CD4-positive, alpha-beta T cell treated with Interleukin-6 for 4 hours (primary cell): Measurements from ENCODE around the gene OR51B2.
"Not testable (repeated sequence)": the region's sequence is repeated elsewhere in the genome, so short reads cannot be mapped to it uniquely, and the experiment has no call there.

Experiments used
- DNase-seq: peaks from one replicate; pipeline ENCODE4 v3.0.0-alpha.2; 2020; ENCODE audit warnings: mixed read lengths

The OR51B2 gene, protein sequence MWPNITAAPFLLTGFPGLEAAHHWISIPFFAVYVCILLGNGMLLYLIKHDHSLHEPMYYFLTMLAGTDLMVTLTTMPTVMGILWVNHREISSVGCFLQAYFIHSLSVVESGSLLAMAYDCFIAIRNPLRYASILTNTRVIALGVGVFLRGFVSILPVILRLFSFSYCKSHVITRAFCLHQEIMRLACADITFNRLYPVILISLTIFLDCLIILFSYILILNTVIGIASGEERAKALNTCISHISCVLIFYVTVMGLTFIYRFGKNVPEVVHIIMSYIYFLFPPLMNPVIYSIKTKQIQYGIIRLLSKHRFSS

DNA sequence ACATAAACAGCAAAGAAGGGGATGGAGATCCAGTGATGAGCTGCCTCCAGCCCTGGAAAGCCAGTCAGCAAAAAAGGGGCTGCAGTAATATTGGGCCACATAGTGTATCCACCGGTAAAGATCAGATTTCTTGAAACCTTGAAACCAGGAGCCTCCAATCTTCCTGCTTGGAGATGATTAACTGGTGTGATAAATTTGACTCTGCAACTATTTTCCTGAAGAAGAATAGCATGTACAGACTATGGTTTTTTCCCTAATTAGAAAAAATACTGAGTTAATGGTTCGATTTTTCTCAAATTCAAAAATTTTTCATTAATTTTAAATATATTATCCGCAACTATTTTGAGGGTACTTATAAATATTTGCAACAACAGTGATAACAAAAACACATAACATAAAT lies at the start of gene OR51B2:
TSS of gene OR51B2 (minus strand) at position 101 of the 400 bp plus-strand sequence. CDS start at position 101, 0 bp downstream.
- DNase-seq = no peak

DNA sequence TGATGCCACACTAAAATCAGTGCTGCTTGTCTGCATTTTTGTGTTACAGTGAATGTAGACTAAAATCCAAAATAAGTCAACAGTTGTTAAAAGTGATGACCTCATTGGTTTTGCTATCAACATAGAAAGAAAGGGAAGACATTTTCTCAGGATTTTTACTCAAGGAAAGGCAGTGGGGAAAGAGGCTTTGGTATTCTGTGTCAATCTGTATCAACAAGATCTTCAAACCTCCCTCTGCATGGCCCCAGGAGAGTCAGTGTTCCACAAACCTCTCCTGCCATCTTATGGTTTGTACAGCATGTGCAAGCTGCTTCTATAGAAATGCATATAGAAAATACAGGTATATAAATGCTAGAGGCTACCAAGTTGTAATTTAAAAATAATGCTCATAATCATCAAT lies 45.7 kb upstream of the OR51B2 start:
- DNase-seq = no peak

DNA sequence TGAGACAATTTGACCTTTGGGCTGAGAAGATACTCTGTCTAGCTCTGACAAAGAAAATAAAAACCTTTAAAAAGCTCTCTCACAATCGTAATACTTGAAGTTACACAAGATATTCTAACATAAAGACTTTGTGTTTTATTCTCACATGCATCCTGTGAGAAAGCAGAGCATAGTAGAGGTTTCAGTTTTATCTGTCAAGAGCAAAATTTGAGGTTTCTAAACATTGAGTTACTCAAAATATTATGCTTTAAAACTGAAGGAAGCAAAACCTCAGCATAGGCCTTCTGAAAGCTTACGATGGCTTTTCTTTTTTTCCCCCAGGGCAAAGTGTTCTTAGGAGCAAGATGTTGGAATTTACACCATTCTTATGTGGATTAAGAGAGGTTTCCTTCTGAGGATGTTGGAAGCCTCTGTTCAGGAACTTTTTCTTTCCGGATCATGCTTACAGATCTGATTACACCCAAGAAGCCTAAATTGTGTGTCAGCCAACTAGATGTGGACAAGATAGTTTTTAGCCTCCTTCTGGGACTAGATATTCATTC lies 44.5 kb upstream of the OR51B2 start:
- no peak for DNase-seq

DNA sequence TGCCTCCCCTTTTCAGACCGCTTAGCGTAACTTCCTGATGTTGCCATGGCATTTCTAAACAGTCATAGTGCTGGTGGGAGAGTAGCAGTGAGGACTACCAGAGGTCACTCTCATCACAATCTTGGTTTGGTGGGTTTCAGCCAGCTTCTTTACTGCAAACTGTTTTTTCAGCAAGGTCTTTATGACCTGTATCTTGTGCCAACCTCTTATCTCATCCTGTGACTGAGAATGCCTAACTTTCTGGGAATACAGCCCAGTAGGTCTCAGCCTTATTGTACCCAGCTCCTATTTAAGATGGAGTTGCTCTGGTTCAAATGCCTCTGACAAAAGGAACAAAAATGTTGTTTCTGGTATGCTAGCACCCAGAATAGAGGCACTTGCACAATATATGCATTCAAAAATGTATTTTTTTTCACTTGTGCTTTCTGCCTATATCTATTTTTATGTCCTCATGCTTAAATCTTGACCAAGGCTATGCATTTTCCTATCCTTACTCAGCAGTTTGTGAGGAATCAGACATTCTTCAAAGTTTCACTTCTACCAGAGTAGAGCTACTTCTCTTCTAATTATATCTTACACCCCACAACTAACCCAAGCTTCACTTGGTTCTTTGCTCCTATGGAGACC lies 43.5 kb upstream of the OR51B2 start:
- no peak for DNase-seq

DNA sequence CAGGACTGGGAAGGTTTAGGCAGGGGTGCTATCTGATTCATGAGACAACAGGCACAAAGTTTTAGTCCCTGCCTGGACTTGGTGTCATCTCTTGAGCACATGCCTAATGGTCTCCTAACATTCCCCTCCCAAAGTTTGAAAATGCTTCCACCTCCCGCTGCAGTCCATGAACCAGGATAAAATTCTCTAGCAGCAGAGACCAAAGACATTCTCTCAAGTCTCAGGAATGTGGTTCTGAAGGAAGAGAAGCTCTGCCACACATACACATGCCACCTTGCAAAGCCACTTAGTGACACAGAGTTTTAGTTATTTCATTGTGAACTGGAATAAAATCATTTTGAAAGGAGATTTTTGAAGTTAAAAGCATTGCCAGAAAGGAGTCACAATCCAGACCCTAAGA lies 42.8 kb upstream of the OR51B2 start:
- no peak for DNase-seq

DNA sequence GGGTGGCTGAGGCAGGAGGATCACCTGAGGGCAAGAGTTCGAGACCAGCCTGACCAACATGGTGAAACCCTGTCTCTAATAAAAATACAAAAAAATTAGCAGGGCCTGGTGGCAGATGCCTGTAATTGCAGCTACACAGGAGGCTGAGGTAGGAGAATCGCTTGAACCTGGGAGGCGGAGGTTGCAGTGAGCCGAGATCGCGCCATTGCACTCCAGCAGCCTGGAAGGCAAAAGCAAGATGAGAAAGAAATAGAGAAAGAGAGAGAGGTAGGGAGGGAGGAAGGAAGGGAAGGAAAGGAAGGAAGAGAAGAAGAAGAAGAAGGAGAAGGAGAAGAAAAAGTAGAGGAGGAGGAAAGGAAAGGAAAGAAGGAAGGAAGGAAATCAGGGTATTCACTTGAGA lies 42.3 kb upstream of the OR51B2 start:
- DNase-seq = not testable (repeated sequence)

DNA sequence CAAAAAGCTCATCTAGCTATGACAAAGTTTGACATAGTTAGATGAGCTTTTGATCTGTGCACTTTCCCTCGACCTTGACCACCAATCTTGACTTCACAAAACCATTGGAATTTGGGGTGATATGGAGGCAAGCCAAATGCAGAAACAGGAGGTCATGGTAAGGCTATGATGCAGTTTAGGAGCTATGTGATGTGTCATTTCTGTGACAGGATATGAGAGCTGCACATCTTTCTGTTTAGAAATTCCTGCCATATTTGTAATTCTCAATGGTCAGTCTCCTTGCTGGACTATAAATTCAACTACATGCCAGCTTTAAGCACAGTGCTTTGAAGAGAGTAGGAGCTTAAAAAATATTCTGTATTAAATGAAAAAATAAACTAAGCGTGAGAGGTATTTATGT lies 40.1 kb upstream of the OR51B2 start:
- no peak for DNase-seq

DNA sequence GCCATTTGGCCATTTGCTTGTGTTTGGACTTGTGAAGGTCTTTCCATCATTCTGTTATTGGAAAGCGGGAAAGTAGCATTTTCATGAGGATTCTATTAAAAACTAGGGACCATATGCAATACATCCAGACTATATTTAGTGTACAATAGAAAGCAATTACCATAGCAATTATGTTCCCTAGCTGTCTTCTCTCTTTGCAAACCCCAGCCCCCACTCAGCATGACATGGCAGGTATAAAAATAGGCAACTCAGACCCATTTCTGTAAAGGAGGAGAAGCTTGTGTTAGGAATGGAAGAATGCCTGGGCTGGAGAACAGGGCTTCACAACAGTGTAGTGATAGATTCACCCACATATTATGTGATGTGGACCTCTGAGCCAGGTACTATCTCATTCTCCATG lies 39.6 kb upstream of the OR51B2 start:
- no peak for DNase-seq

DNA sequence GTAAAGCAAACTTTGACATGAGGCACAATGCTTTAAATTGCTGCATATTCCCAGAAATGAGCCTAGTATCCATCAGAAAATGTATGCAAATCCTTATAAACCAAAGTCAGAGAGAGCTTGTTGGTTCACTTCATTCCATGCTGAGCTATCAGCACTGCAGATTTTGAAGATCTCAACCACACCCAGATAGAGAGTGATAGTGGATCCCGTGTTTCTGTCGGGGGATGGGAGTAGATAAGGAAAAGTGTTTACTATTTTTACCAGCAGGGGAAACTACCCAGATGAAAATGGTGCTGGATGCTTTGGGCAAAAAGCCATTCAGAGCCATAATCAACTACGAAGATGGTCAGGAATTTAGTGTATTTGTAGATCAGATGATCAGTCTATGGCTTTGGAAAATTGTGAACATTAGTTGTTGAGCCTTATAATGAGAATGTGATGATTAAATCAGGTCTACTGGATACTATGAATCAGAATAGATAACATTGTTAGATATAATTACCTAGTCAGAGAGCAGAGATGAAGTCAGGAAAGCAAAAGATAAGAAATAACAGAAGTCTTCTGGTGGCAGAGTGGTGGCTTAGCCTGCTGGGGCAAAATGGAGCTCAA lies 38.0 kb upstream of the OR51B2 start:
- no peak for DNase-seq

DNA sequence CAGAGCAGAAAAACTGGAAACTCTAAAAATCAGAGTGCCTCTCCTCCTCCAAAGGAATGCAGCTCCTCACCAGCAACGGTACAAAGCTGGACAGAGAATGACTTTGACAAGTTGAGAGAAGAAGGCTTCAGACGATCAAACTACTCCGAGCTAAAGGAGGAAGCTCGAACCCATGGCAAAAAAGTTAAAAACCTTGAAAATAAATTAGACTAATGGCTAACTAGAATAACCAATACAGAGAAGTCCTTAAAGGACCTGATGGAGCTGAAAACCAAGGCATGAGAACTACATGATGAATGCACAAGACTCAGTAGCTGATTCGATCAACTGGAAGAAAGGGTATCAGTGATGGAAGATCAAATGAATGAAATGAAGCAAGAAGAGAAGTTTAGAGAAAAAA lies 31.9 kb upstream of the OR51B2 start:
- DNase-seq = not testable (repeated sequence)

DNA sequence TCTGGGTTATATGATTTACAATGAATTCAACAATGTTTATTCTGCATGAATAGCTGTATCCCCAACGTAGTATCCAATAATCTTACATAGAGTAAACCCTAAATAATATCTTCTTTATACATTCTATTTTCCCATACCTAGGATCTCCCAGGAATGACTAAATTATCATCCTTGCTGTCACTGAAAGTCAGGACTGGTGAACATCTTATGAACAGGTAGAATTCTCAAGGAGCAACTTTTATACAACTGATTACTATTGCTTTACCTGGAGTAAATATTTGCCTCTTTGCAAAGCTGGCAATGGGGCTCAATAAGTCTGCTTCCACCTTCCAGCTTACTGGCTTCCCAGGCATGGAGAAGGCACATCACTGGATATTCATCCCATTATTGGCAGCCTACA lies 27.1 kb upstream of the OR51B2 start, which contains the start of gene OR51B6:
TSS of gene OR51B6 (plus strand) at position 301 of the 400 bp plus-strand sequence. CDS start at position 301, 0 bp downstream.
- no peak for DNase-seq

DNA sequence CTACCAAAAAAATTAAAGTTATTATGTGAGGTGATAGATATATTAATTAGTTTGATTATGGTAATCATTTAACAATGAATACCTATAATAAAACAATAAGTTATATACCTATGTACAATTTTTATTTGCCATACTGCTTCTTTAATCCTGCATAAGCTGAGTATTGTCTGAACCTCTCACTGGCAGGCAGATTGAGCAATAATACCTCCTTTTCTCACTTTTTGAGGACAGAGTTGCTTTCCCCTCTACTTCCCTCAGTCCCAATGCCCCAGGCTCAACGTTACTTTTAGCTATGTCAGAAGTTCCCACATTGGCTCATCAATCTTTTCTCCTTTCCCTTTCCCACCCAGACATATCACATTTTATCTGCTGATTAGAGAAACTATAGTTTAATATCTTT lies 25.5 kb upstream of the OR51B2 start:
- DNase-seq = no peak

DNA sequence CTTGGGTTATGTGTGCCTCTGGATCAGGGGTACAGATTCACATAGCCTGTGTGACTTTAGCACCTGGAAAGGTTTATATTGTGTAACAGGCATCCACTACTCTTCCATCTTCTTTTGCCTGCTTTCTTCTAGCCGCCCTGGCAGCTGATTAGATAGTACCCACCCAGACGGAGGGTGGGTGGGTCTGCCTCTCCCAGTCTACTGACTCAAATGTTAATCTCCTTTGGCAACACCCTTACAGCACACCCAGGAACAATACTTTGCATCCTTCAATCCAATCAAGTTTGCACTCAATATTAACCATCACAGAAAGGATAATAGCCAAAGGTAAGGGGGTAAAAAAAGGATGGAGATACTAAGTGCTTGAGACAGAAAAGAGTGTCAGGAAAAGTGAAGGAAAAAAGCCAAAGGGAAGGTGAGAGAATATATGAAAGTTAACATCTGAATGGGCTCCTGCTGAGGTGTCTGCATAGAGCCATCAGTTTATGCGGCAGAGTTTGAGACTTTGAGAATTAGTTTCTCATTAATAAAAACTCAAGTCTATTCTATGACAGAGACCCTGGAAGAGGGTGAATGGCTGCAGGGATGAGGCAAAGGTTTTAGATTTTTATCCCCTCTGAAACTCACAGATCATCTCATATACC lies 24.6 kb upstream of the OR51B2 start:
- no peak for DNase-seq

DNA sequence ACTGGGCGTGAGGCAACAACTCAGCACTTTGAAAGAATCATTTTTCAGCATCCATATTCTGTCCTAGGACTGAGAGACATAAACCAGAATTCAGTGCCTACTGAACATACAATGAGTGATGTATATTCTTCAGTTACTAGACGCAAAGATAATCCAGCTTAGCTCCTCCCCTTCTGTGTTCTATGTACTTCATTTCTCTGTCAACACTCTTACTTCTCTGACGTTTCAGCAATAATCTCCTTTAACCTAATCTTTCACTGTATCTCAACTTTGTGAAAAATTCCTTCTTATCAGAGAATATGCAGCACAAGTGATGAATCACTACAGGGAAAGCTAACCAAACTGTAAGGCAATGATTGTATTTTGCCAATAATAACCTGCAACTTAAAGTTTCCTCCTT lies 21.7 kb upstream of the OR51B2 start:
- no peak for DNase-seq

DNA sequence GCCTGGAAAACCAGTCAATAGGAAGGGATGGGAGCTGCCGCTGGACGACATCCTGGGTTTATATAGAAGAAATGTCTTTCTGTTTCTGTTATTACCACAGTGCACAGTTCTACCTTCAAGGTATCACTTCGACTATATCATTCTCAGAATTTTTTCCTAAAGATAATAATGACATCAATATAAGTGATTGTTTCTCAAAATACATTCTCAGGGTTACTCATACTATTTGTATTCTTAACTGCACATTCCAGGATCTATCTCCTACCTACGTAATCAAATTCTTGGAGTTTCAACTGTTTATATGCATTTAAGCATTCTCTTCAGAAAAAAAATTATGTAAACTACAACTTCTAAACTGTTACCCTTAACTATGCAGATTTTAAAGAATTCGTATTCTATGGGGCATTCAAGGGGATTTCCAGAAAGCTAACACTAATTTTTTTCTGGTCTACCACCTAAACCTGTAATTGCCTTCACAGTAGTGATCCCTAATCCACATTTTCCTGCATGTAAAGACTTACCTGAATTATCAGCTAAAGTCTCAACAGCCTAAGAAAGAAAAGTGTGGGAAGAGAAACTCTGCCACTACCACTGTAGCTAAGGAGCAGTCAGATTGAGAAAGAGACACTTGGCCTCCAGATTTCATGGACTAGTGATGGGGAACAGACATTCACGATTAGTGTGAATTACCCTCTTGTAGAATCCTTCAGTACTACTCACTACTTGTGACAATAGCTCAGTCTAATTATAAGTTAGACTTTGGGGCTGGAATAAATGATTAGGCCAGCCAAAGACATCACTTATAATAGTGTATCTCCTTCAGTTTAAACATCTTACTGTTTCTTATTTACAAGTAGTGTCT lies 19.6 kb upstream of the OR51B2 start, which contains the start of gene OR51B5:
TSS of gene OR51B5 (minus strand) at position 51 of the 862 bp plus-strand sequence. CDS start at position 51, 0 bp downstream.
- DNase-seq = no peak

DNA sequence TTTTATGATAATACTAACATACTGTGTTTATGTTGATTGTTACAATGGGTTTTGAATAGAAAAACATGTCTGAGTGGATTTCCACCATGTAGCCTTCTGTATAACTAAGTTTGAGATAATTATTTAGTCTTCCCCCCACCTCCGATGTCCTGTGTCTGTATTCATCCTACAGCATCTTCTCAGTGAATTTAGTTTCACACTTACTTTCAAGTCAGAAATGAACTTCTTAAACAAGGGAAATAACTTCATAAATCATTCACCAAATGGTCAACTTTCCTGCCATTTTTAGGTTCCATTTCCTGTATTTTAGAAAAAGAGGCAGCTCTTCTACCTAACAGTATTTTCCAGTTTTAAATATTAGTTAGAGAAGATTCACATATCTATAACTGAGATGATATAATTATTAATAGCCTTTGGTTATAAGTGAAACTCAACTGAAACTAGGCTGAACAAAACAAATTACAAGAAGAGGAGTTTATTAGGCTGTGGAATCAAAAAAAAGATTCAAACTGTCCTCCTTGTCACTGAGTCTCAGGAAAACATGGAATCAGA lies 15.8 kb upstream of the OR51B2 start:
- no peak for DNase-seq

DNA sequence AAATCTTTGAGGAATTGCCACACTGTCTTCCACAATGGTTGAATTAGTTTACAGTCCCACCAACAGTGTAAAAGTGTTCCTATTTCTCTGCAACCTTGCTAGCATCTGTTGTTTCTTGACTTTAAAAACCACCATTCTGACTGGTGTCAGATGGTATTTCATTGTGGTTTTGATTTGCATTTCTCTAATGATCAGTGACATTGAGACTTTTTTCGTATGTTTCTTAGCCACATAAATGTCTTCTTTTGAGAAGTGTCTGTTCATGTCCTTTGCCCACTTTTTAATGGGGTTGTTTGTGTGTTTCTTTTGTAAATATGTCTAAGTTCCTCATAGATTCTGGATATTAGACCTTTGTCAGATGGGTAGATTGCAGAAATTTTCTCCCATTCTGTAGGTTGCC lies 13.2 kb upstream of the OR51B2 start:
- DNase-seq = not testable (repeated sequence)

DNA sequence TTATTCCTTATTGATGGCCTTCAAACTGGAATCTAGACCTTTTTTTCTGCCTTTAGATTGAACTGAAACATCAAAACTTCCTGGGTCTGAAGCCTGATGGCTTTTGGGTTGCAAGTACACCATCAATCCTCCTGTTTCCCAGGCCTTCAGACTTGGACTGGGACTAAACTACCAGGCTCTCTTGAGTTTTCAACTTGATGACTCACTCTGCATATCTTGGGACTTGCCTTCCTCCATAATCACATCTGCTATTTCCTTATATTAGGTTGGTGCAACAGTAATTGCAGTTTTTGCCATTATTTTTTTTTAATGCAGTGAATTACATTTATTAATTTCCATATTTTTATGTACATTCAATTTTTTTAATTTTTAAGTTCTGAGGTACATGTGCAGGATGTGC lies 12.2 kb upstream of the OR51B2 start:
- no peak for DNase-seq

DNA sequence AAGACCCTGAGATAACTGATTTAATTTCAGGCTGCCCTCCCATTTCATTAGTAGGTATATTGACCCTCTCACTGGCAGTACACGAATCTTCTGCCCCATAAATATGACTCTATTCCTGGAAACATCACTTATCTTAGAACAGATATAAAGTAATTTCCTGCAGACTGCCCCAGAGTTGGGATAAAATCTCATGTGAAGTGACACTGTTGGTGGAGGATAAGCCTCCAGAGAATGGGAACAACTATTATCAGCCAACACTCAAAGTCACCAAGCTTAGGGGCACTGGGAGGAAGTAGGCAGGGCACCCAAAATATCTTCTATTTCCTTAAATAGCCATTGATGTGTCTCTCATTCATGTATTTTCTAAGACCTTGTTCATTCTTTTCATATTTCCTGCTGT lies 11.1 kb upstream of the OR51B2 start:
- DNase-seq = no peak

DNA sequence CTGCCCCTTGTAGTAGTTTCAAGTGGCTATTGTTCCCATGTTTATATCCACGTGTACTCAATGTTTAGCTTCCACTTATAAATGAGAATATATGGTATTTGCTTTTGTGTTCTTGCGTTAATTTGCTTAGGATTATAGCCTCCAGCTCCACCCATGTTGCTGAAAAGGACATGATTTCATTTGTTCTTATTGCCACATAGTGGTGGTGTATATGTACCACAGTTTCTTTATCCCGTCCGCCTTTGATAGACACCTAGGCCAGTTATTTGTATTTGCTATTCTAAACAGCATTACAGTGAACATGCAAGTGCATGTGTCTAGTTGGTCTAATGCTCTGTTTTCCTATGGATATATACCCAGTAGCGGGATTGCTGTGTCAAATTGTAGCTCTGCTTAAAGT lies 6.8 kb downstream of the OR51B2 start:
- DNase-seq = no peak

DNA sequence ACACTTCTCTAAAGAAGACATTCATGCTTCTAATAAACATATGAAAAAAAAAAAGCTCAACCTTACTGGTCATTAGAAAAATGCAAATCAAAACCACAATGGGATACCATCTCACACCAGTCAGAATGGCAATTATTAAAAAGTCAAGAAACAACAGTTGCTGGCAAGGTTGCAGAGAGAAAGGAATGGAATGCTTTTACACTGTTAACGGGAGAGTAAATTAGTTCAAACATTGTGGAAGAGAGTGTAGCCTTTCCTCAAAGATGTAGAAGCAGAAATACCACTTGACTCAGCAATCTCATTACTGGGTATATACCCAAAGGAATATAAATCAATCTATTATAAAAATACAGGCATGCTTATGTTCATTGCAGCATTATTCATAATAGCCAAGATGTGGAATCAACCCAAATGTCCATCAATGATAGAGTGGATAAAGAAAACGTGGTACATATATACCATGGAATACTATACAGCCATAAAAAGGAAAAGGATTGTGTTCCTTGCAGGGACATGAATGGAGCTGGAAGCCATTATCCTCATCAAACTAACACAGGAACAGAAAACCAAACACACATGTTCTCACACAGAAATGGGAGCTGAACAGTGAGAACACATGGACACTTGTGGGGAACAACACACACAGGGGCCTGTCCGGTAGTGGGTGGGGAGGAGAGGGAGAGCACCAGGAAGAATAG lies 10.6 kb downstream of the OR51B2 start:
- not testable (repeated sequence) for DNase-seq
